Measurements from ENCODE around the gene TFF1. TPM values are rescaled to one million over a fixed set of nuclear protein-coding genes. Genes with fewer than 3 reads are reported as not detected.
A peak's percentile ranks its signal among the peaks of the same experiment; 100 is the strongest.

TFF1 gene
- total and polyA plus RNA-seq, 7 experiments from 2014 or later = not detected

DNA sequence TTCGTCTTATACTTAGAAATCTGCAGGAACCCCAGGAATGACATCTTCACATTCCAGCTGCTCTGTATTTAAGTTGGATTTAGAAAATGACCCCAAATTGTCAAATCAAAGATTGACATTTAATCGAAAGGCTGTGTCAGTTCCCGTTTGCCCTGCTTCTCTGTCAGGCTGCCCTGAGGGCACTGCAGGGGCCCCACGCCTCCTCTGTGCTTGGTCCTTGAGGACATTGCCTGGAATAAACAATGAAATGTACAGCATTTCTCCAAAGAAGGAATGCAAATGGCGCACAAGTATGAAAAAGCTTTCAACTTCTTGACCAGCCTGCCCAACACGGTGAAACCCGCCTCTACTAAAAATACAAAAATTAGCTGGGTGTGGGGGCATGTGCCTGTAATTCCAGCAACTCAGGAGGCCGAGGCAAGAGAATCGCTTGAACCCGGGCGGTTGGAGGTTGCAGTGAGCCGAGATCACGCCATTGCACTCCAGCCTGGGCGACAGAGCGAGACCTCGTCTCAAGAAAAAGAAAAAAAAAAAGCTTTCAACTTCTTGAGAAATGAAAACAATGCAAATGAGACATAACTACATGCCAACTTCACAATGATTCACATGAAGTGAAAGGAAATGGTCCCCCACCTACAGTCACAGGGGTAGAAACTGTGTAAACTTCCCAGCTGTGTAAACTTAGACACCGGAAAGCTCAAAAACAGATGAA lies 26.6 kb upstream of the TFF1 start:
- H3K4me3 Mint-ChIP-seq = peak overlapping the region; percentile 22 to 75 (median 64)
- Histone ChIP-seq H3K4me3 (ENCODE audit: low read length) (peak overlapping the region; percentile 5), H3K4me1 (ENCODE audit: control insufficient read depth in 2 of 2, insufficient read depth in 2 of 2, low read length in 2 of 2) (peaks cover 13 to 34% of the 10 kb centered on the region in 2 donors), H3K27me3 (ENCODE audit: control insufficient read depth in 2 of 2, insufficient read depth in 2 of 2, low read length in 2 of 2) (no peaks in the 10 kb centered on the region), H3K9me3 (ENCODE audit: control insufficient read depth in 2 of 3, low read length in 3 of 3) (no peaks in the 10 kb centered on the region), H3K36me3 (ENCODE audit: control insufficient read depth in 2 of 3, insufficient read depth in 3 of 3, low read length in 3 of 3) (no peaks in the 10 kb centered on the region), H3K27ac (ENCODE audit: low read depth, low read length) (peak overlapping the region; percentile 46)
- intact Hi-C loops (cut with micrococcal nuclease) = loop anchor here (1.0 to 5.0 kb wide), 3 partner anchors 10 to 34 kb away; partner anchors contain the start of gene UBASH3A (in 2 of the 2)
- H3K27me3 Mint-ChIP-seq = peaks cover 0 to 4% (median 0%) of the 10 kb centered on the region in 5 donors
- ChIA-PET POLR2A (interaction anchor here (0.7 to 4.5 kb wide), 11 partner anchors 10 to 268 kb away, joined by 3 to 81 read pairs (median 5); partner anchors contain the start of gene UBASH3A), CTCF (interaction anchor here (0.6 to 2.0 kb wide), 6 partner anchors 10 to 147 kb away, joined by 3 to 14 read pairs (median 4); partner anchors contain the start of gene UBASH3A)
- peaks cover 0 to 1% (median 0%) of the 10 kb centered on the region in 11 donors for H3K9me3 Mint-ChIP-seq
- ATAC-seq (peak; percentile 82), DNase-seq (peak in 7 of 9 donors; percentile 29 to 64 (median 54))
- peaks cover 0 to 12% (median 0%) of the 10 kb centered on the region in 5 donors for H3K36me3 Mint-ChIP-seq
- peaks cover 23 to 84% (median 63%) of the 10 kb centered on the region in 7 donors for H3K4me1 Mint-ChIP-seq
- peak overlapping the region; percentile 5 to 91 (median 83) for H3K27ac Mint-ChIP-seq

DNA sequence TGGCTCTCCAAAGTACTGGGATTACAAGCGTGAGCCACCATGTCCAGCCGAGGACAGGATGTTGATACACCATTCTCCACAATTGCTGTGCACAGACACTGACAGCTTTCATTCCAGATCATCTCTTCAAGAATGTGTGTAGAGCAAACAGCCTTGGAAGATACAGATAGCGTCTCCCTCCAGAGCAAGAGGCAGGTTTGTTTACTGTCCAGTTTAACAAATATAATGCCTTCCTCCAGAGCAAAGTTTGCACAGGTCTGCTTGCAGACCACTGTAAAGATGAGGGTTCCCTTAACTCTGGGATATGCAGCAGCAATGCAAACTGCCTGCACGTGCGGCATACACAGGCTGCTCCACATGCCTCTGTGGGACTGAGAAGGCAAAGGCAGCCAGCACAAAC lies 25.0 kb upstream of the TFF1 start:
- no peaks in the 10 kb centered on the region for H3K27me3 ChIP-seq (ENCODE audit: control insufficient read depth in 2 of 2, insufficient read depth in 2 of 2, low read length in 2 of 2)
- peaks cover 0 to 1% (median 0%) of the 10 kb centered on the region in 11 donors for H3K9me3 Mint-ChIP-seq
- no peak overlapping the region for H3K4me3 ChIP-seq (ENCODE audit: low read length)
- CTCF ChIA-PET = no interaction called here
- peaks cover 18 to 82% (median 66%) of the 10 kb centered on the region in 7 donors for H3K4me1 Mint-ChIP-seq
- H3K9me3 ChIP-seq (ENCODE audit: control insufficient read depth in 2 of 3, low read length in 3 of 3) = no peaks in the 10 kb centered on the region
- ATAC-seq (no peak), DNase-seq (no peak)
- no peaks in the 10 kb centered on the region for H3K36me3 ChIP-seq (ENCODE audit: control insufficient read depth in 2 of 3, insufficient read depth in 3 of 3, low read length in 3 of 3)
- POLR2A ChIA-PET = interaction anchor here (1.5 to 4.5 kb wide), 2 partner anchors 12 to 30 kb away, joined by 5 to 81 read pairs; partner anchors contain the start of gene UBASH3A
- peaks cover 0 to 14% (median 0%) of the 10 kb centered on the region in 5 donors for H3K36me3 Mint-ChIP-seq
- peaks cover 0 to 4% (median 0%) of the 10 kb centered on the region in 5 donors for H3K27me3 Mint-ChIP-seq
- no peak overlapping the region for H3K27ac ChIP-seq (ENCODE audit: low read depth, low read length)
- H3K27ac Mint-ChIP-seq = peak overlapping the region in 4 of 9 donors; percentile 36 to 85 (median 73)
- intact Hi-C loops (cut with micrococcal nuclease) = loop anchor here in 1 of 2 donors (5.0 kb wide), 1 partner anchor 36 kb away; no protein-coding TSS in a partner anchor
- peaks cover 13 to 28% of the 10 kb centered on the region in 2 donors for H3K4me1 ChIP-seq (ENCODE audit: control insufficient read depth in 2 of 2, insufficient read depth in 2 of 2, low read length in 2 of 2)
- peak overlapping the region in 3 of 10 donors; percentile 4 to 33 (median 18) for H3K4me3 Mint-ChIP-seq

DNA sequence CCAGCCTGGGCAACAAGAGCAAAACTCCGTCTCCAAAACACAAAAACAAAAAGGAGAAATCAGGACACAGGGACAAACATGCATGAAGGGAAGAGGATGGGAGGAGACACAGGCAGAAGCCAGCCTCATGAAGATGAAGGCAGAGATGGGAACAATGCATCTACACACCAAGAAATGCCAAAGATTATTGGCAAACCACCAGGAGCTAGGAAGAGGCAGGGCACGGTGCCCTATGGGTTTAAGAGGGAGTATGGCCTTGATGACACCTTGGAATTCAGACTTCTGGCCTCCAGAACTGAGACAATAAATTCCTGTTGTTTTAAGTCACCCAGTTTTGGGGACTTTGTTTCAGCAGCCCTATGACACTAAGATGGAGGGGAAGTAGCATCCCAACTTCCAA lies 24.4 kb upstream of the TFF1 start:
- Mint-ChIP-seq H3K9me3 (peaks cover 0 to 1% (median 0%) of the 10 kb centered on the region in 11 donors), H3K36me3 (peaks cover 0 to 11% (median 0%) of the 10 kb centered on the region in 5 donors), H3K27ac (peak overlapping the region in 6 of 9 donors; percentile 28 to 85 (median 72)), H3K27me3 (peaks cover 0 to 4% (median 0%) of the 10 kb centered on the region in 5 donors), H3K4me1 (peaks cover 18 to 84% (median 66%) of the 10 kb centered on the region in 7 donors), H3K4me3 (peak overlapping the region in 4 of 10 donors; percentile 4 to 53 (median 36))
- Histone ChIP-seq H3K36me3 (ENCODE audit: control insufficient read depth in 2 of 3, insufficient read depth in 3 of 3, low read length in 3 of 3) (no peaks in the 10 kb centered on the region), H3K9me3 (ENCODE audit: control insufficient read depth in 2 of 3, low read length in 3 of 3) (no peaks in the 10 kb centered on the region), H3K27ac (ENCODE audit: low read depth, low read length) (no peak overlapping the region), H3K4me1 (ENCODE audit: control insufficient read depth in 2 of 2, insufficient read depth in 2 of 2, low read length in 2 of 2) (peaks cover 13 to 28% of the 10 kb centered on the region in 2 donors), H3K27me3 (ENCODE audit: control insufficient read depth in 2 of 2, insufficient read depth in 2 of 2, low read length in 2 of 2) (no peaks in the 10 kb centered on the region), H3K4me3 (ENCODE audit: low read length) (no peak overlapping the region)
- intact Hi-C loops (cut with micrococcal nuclease) = loop anchor here in 1 of 2 donors (5.0 kb wide), 1 partner anchor 37 kb away; no protein-coding TSS in a partner anchor
- ChIA-PET POLR2A (no interaction called here), CTCF (no interaction called here)
- no peak for DNase-seq
- no peak for ATAC-seq

DNA sequence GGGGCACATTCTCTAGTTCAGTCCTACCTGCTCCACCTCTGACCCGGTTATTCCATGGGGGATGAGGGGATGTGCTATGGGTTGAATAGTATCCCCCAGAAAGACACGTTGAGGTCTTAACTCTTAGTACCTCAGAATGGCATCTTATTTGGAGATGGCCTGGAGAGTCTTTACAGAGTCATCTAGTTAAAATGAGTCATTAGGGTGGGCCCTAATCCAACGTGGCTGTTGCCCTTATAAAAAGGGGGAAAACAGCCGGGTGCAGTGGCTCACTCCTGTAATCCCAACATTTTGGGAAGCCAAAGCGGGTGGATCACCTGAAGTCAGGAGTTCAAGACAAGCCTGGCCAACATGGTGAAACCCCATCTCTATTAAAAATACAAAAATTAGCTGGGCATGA lies 23.9 kb upstream of the TFF1 start:
- H3K27me3 Mint-ChIP-seq = peaks cover 0 to 4% (median 0%) of the 10 kb centered on the region in 5 donors
- no peaks in the 10 kb centered on the region for H3K9me3 ChIP-seq (ENCODE audit: control insufficient read depth in 2 of 3, low read length in 3 of 3)
- POLR2A ChIA-PET = no interaction called here
- H3K4me1 Mint-ChIP-seq = peaks cover 20 to 87% (median 71%) of the 10 kb centered on the region in 7 donors
- H3K27me3 ChIP-seq (ENCODE audit: control insufficient read depth in 2 of 2, insufficient read depth in 2 of 2, low read length in 2 of 2) = no peaks in the 10 kb centered on the region
- CTCF ChIA-PET = no interaction called here
- H3K4me1 ChIP-seq (ENCODE audit: control insufficient read depth in 2 of 2, insufficient read depth in 2 of 2, low read length in 2 of 2) = peaks cover 13 to 31% of the 10 kb centered on the region in 2 donors
- ATAC-seq (no peak), DNase-seq (no peak)
- no peaks in the 10 kb centered on the region for H3K36me3 ChIP-seq (ENCODE audit: control insufficient read depth in 2 of 3, insufficient read depth in 3 of 3, low read length in 3 of 3)
- H3K4me3 ChIP-seq (ENCODE audit: low read length) = no peak overlapping the region
- H3K9me3 Mint-ChIP-seq = peaks cover 0 to 2% (median 0%) of the 10 kb centered on the region in 11 donors
- peaks cover 0 to 11% (median 0%) of the 10 kb centered on the region in 5 donors for H3K36me3 Mint-ChIP-seq
- peak overlapping the region in 4 of 9 donors; percentile 28 to 85 (median 82) for H3K27ac Mint-ChIP-seq
- H3K27ac ChIP-seq (ENCODE audit: low read depth, low read length) = no peak overlapping the region
- intact Hi-C loops (cut with micrococcal nuclease) = loop anchor here in 1 of 2 donors (5.0 kb wide), 1 partner anchor 37 kb away; no protein-coding TSS in a partner anchor
- H3K4me3 Mint-ChIP-seq = peak overlapping the region in 1 of 10 donors; percentile 53

DNA sequence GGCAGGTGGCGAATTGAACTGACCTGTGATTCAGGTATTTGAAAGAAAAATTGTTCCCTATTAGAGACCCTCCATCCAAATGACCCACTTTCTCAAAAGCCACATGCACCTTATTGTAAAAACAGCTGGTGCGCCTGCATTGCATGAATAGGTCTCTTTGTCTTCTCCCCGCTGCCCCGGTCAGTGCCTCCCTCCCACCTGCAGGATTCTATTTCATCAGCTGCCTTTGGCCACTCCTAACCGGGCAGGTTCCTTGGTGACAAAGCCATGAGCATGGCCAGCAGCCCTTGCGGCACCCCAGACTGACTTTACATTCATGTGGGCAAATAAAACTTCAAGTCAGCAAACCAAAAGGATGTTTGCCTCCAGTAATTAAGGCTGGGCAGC lies 23.1 kb upstream of the TFF1 start:
- intact Hi-C loops (cut with micrococcal nuclease) = no loop called here
- no peak overlapping the region for H3K4me3 ChIP-seq (ENCODE audit: low read length)
- H3K27me3 Mint-ChIP-seq = peaks cover 0 to 4% (median 0%) of the 10 kb centered on the region in 5 donors
- DNase-seq = no peak
- no peaks in the 10 kb centered on the region for H3K27me3 ChIP-seq (ENCODE audit: control insufficient read depth in 2 of 2, insufficient read depth in 2 of 2, low read length in 2 of 2)
- no peaks in the 10 kb centered on the region for H3K36me3 ChIP-seq (ENCODE audit: control insufficient read depth in 2 of 3, insufficient read depth in 3 of 3, low read length in 3 of 3)
- no peaks in the 10 kb centered on the region for H3K9me3 ChIP-seq (ENCODE audit: control insufficient read depth in 2 of 3, low read length in 3 of 3)
- no peak for ATAC-seq
- H3K27ac Mint-ChIP-seq = peak overlapping the region in 3 of 9 donors; percentile 39 to 85 (median 56)
- peak overlapping the region in 2 of 10 donors; percentile 4 to 53 for H3K4me3 Mint-ChIP-seq
- H3K4me1 Mint-ChIP-seq = peaks cover 23 to 92% (median 73%) of the 10 kb centered on the region in 7 donors
- CTCF ChIA-PET = interaction anchor here (1.5 kb wide), 1 partner anchor 15 kb away, joined by 3 read pairs; no protein-coding TSS in a partner anchor
- no peak overlapping the region for H3K27ac ChIP-seq (ENCODE audit: low read depth, low read length)
- peaks cover 0 to 14% (median 0%) of the 10 kb centered on the region in 5 donors for H3K36me3 Mint-ChIP-seq
- POLR2A ChIA-PET = interaction anchor here (1.5 kb wide), 1 partner anchor 10 kb away, joined by 3 read pairs; no protein-coding TSS in a partner anchor
- peaks cover 0 to 4% (median 0%) of the 10 kb centered on the region in 11 donors for H3K9me3 Mint-ChIP-seq
- H3K4me1 ChIP-seq (ENCODE audit: control insufficient read depth in 2 of 2, insufficient read depth in 2 of 2, low read length in 2 of 2) = peaks cover 13 to 37% of the 10 kb centered on the region in 2 donors

DNA sequence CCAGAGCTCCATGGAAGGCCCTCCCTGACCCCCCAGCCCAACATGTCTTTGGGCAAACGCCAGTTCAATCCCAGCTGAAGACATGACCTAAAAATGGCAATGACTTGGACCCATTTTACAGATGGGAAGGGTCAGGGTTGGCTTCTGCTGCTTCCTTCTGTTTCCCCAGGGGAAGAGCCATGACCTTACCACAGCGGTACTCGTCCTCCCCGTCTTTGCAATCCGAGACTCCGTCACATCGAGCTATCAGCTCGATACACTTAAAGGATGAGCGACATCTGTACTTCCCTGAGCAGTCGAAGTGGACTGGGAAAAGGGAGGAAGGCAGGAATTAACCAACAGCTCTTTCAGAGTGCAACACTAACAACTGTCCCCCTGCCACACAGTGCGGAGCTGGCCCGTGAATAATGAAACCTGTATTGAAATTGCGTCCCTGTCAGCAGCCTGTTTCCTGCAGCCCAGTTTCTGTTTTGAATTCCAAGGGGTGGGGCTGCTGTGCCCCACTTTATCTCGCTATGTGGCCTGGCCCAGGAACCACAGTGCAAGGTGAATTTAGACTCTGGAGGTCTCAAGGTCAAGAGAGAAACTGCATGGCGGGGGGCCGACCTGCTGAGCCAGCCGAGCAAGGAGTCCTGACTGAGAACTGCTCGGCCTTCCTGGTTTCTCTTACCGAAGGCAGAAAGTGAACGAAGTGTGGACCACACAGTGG lies 22.6 kb upstream of the TFF1 start:
- H3K4me1 Mint-ChIP-seq = peaks cover 22 to 92% (median 78%) of the 10 kb centered on the region in 7 donors
- peak overlapping the region in 3 of 9 donors; percentile 15 to 53 (median 40) for H3K27ac Mint-ChIP-seq
- Histone ChIP-seq H3K27me3 (ENCODE audit: control insufficient read depth in 2 of 2, insufficient read depth in 2 of 2, low read length in 2 of 2) (no peaks in the 10 kb centered on the region), H3K36me3 (ENCODE audit: control insufficient read depth in 2 of 3, insufficient read depth in 3 of 3, low read length in 3 of 3) (no peaks in the 10 kb centered on the region), H3K4me1 (ENCODE audit: control insufficient read depth in 2 of 2, insufficient read depth in 2 of 2, low read length in 2 of 2) (peaks cover 12 to 42% of the 10 kb centered on the region in 2 donors), H3K4me3 (ENCODE audit: low read length) (no peak overlapping the region), H3K27ac (ENCODE audit: low read depth, low read length) (no peak overlapping the region), H3K9me3 (ENCODE audit: control insufficient read depth in 2 of 3, low read length in 3 of 3) (no peaks in the 10 kb centered on the region)
- peaks cover 0 to 5% (median 0%) of the 10 kb centered on the region in 11 donors for H3K9me3 Mint-ChIP-seq
- peak overlapping the region in 1 of 10 donors; percentile 44 for H3K4me3 Mint-ChIP-seq
- intact Hi-C loops (cut with micrococcal nuclease) = no loop called here
- no peak for ATAC-seq
- ChIA-PET POLR2A (interaction anchor here (1.2 to 2.6 kb wide), 4 partner anchors 10 to 43 kb away, joined by 3 to 6 read pairs (median 4); partner anchors contain the start of gene UBASH3A), CTCF (interaction anchor here (1.5 kb wide), 1 partner anchor 16 kb away, joined by 3 read pairs; no protein-coding TSS in a partner anchor)
- peaks cover 0 to 4% (median 0%) of the 10 kb centered on the region in 5 donors for H3K27me3 Mint-ChIP-seq
- no peak for DNase-seq
- H3K36me3 Mint-ChIP-seq = peaks cover 0 to 17% (median 0%) of the 10 kb centered on the region in 5 donors
